WI38 (cell line): Measurements from ENCODE around the gene EEF2.

ENCODE experiments used
- H3K4me3 ChIP-seq: 2 replicates; pipeline ENCODE4 v1.5.1; 2011; ENCODE audit warnings: low read depth, mild to moderate bottlenecking, control low read depth, low read length
- TF ChIP-seq, protein P1 (sequence below): IDR thresholded peaks from 2 replicates; pipeline ENCODE4 v1.5.1; 2012; ENCODE audit warnings: low read depth, mild to moderate bottlenecking, control low read depth, low read length

EEF2 gene

DNA sequence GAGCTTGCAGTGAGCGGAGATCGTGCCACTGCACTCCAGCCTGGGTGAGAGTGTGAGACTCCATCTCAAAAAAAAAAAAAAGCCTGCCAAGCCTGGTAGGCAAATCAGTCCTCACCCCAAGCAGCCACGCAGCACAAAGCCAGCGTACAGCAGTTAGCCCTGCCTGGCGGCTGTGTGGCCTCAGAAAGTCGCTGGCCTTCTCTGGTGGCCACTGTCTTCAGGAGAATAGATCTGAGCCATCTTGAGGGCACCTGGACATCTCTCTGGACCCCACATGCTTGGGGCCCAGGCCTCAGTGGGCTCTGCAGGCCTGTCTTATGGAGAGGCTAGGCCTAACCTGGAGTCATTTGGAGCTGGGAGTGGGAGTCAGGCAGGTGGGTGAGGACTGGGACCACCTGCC is 45.3 kb upstream of the EEF2 start:
- no peak overlapping the region for H3K4me3 ChIP-seq
- TF ChIP-seq, protein P1, sequence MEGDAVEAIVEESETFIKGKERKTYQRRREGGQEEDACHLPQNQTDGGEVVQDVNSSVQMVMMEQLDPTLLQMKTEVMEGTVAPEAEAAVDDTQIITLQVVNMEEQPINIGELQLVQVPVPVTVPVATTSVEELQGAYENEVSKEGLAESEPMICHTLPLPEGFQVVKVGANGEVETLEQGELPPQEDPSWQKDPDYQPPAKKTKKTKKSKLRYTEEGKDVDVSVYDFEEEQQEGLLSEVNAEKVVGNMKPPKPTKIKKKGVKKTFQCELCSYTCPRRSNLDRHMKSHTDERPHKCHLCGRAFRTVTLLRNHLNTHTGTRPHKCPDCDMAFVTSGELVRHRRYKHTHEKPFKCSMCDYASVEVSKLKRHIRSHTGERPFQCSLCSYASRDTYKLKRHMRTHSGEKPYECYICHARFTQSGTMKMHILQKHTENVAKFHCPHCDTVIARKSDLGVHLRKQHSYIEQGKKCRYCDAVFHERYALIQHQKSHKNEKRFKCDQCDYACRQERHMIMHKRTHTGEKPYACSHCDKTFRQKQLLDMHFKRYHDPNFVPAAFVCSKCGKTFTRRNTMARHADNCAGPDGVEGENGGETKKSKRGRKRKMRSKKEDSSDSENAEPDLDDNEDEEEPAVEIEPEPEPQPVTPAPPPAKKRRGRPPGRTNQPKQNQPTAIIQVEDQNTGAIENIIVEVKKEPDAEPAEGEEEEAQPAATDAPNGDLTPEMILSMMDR = no peak

DNA sequence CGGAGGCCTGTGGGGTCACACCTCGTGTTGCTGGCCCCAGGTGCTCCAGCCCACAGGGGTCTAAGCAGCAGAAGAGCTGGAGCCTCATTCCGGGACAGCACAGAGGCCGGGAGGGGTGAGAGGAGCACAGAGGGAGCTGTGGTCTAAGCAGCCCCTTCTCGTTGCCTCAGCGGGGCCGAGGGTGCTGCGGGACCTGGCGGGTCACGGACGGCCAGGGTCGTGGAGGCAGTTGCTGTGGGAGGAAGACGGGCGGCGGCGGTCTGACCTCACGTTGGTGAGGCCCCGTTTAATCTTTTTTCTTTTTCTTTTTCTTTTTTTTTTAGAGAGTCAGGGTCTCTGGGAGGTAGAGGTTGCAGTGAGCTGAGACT is 44.0 kb upstream of the EEF2 start:
- H3K4me3 ChIP-seq = no peak overlapping the region
- TF ChIP-seq, protein P1 = no peak

DNA sequence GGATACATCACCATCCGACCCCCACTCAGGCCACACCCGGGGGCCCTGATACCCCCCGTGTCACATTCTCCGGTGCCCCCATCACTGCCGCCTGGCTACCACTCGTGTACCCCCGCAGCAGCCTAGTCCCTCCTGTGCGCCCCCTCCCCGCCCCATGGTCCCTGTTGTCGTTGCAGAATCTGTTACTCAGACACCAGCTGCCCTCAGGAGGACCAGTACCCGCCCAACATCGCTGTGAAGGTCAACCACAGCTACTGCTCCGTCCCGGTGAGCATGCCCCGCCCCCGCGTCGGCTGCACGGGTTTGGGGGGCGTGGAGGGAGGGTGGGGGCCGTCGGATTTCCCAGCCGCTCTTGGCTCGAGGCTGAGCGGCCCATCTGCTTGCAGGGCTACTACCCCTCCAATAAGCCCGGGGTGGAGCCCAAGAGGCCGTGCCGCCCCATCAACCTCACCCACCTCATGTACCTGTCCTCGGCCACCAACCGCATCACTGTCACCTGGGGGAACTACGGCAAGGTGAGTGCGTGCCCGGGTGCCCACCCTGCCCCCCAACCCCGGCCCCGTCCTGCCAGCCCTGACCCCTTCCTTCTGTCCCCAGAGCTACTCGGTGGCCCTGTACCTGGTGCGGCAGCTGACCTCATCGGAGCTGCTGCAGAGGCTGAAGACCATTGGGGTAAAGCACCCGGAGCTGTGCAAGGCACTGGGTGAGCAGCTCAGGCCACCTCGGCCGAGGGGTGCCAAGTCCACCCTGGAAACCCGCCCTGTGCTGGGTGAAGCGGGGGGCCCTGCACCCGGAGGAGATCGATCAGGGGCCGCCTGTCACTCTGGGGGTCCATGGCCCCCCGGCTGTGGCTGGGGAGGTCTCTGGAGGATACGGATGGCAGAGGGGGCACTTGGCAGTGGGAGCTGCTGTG is 43.3 kb upstream of the EEF2 start:
- TF ChIP-seq, protein P1 = no peak
- no peak overlapping the region for H3K4me3 ChIP-seq

DNA sequence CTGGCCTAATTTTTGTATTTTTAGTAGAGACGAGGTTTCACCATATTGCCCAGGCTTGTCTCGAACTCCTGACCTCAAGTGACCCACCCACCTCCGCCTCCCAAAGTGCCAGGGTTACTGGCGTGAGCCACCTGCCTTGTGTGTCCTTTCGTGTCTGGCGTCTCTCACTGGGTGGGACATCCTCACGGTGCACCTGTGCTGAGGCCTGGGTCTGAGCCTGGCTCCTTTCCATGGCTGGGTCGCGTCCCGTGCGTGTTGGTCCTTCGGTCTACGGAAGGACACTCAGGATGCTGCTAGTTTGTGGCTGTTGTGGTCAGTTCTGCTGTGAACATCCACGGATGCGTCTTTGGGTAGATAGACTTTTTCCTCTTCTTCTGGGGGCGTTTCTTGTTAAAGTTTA is 41.9 kb upstream of the EEF2 start:
- TF ChIP-seq, protein P1 = no peak
- no peak overlapping the region for H3K4me3 ChIP-seq

DNA sequence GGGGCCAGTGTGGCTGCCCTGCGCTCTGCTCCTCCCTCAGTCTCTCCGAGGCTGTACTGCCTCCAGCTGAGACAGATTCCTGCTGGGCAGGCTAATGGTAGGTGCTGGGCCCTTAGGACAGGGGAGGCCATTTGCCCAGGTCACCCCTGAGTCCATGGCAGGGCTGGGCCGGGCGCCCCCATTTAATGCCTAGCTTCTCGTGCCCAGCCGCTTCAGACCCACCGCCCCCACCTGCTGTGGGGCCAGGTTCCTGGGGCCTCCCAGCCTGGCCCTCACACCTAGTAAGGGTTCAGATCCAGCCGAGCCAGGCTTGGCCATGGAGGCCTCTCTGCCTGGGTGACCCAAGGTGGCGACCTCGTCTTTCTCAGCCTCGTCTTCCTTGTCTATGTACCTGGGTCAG is 40.1 kb upstream of the EEF2 start:
- H3K4me3 ChIP-seq = no peak overlapping the region
- TF ChIP-seq, protein P1 = no peak

DNA sequence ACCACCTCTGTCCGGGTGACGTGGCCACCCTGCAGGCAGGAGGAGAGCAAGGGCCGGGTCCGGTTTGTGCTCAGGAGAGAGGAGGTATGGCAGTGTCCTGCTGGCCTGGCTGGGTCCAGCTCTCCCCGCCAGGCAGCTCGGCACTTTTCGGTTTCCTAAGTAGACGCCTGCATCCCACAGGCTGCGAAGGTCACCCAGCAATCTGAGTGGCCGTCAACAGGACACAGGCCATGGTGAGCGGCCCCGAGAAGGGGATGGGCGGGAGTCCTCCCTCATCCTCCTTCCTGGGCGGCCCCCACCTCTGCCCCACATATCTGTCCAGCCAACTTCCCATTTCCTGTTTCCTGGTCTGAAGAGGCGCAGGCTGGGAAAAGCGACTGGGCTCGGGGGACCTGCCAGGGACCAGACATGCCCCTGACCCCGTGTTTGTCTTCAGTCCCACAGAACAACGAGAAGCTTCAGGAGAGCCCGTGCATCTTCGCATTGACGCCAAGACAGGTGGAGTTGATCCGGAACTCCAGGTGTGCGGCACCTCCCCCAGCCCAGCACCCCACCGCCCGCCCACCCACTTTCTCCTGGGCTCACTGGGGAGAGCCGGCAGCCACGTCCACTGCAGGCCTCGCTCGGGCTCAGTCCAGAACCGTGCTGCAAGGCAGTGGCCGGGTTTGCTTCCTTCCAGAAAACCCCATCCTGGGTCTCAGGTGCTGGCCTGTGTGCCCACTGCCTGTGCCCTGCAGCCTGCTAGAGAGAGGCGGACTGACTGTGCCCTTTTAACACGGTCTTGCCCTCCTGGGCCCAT is 38.5 kb upstream of the EEF2 start:
- TF ChIP-seq, protein P1 = no peak
- H3K4me3 ChIP-seq = no peak overlapping the region

DNA sequence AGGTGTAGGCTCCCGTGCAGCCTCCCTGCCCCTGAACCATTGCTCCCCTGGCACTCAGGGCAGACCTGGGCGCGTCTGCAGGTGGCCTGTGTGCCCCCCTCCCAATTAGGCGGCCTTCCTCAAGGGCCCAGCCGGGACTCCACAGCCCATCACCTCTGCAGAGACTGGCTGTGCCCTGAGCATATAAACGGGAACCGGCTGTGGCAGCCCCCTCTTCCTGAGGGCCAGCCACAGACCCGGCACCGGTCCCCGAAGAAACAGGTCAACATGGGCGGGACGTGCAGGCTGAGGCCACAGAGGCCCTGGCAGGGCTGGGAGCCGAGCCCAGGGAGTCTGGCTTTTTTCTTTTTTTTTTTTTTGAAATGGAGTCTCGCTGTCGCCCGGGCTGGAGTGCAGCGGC is 34.3 kb upstream of the EEF2 start:
- TF ChIP-seq, protein P1 = no peak
- H3K4me3 ChIP-seq = no peak overlapping the region
